Thyroid gland (tissue), 4 donors: ENCODE measurements around the gene TAAR5.

ENCODE experiments used
- CTCF ChIP-seq, 6 experiments: fragments of 200-600 bp in 3 of 6; fragments of 450-650 bp in 3 of 6; sonication (generic) in 3 of 6; IDR thresholded peaks; one replicate each; pipeline ENCODE4 v1.5.1; 2016 to 2019; ENCODE audit warnings: antibody characterized with exemption in 6 of 6, mild to moderate bottlenecking in 2 of 6, inconsistent platforms in 1 of 6, moderate library complexity in 1 of 6
- POLR2A ChIP-seq, 2 donors: fragments of 450-650 bp; IDR thresholded peaks; one replicate each; pipeline ENCODE4 v1.6.1; 2017; ENCODE audit warnings: antibody characterized with exemption in 2 of 2, mild to moderate bottlenecking in 2 of 2, moderate library complexity in 1 of 2

- no peak for TF ChIP-seq CTCF (IDR thresholded peaks at IDR 0.05)
- TF ChIP-seq POLR2A (IDR thresholded peaks at IDR 0.05) = no peak
Measured at GRCh38 chr6:132552372-132552771, 37.2 kb downstream of the TAAR5 start, which contains the start of gene TAAR8.
